Epidermal melanocyte (primary cell): Measurements from ENCODE around the gene SEC16B.
"Not testable (repeated sequence)": the region's sequence is repeated elsewhere in the genome, so short reads cannot be mapped to it uniquely, and the experiment has no call there.

Source experiments
- DNase-seq: peaks from one replicate; pipeline ENCODE4 v3.0.0; 2011; ENCODE audit warnings: low spot score; ENCODE audit not compliant: insufficient read length

SEC16B gene

GRCh38 chr1:177969825-177970371, at the start of gene SEC16B:
SEC16B (minus strand) TSS chr1:177970058; CDS start chr1:177967981, 2,077 bp downstream.
- no peak for DNase-seq

- no peak for DNase-seq
Observed at GRCh38 chr1:178019622-178020021, 49.8 kb upstream of the SEC16B start.

GRCh38 chr1:178019208-178019607, 49.4 kb upstream of the SEC16B start:
- no peak for DNase-seq

- DNase-seq: no peak
Observed at GRCh38 chr1:178017517-178017916, 47.7 kb upstream of the SEC16B start.

DNA sequence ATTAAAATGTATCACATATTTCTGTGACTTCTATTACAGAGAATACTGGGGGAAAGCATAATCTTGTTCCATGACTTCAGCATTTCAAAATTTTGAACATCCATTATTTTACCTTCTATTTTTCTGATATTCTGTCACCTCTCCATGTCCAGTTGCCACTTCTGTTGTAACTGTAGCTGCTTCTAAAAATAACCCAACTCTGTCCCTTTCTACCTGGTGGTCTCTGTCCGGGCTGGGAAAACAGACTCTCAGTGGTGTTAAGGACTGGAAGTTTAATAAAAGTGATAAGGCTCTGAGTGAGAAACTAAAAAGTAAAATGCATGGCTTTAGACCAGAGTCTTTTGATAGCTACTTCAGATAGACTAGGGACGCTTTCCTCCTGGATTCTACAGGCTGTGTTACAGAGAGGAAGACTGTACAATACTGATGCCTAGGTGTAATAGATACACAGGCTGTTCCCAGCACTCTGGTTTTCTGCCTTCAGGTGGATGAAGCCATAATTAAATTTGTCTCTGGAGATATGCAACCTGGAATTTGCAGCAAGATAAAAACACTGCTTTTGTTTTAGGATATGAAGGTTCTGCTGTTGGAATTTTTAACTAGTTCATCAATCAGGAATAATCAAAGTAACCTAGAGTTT, 42.1 kb upstream of the SEC16B start:
- DNase-seq: no peak

DNA sequence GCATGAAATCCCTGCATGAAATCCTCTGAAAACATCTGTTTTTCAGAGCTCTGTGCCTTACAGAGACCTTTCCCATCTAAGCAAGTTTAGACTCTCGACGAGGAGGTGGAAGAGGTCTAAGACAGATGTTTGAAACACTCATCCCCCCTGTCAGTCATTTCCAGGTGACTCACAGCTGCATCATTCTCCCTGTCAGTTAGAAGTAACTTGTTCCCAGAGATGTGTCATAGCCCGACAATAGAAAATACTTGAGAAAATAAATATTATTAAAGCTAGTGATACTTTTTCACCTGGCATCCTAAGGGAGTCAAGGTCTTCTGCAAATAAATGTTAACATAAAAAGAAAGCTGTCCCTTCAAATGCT, 41.6 kb upstream of the SEC16B start:
- no peak for DNase-seq

DNA sequence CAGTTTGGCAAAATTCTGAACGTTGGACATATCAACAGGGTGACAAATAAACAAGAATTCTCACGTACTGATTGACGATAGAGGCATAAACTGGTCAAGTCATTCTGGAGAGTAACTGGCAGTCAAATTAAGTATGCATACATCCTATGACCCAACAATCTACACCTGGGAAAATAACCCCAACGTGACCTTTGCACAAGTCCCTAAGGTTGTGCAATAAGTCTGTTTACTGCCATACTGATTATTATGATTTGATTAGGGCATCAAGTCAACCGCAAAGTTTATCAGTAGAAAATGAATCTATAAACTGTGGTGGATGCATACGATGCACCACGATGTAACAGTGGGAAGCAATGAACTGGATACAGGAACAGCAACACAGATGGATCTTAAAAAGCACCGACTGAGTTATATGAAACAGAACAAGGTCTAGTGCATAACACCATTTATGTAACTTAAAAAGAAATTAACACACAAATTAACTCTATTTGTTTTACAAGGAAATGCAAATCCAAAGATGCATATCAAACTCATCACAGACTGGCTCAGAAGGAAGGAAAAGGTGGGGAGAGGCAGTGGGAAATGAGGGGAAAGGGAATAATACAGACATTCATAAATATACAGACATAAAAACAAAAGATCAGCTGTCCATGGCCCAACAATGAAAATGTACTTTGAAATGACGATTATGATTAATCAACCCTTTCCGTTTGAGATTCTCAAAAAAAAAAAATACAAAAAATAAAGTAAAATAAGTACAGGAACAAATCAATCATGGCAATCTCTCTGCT, 41.0 kb upstream of the SEC16B start:
- no peak for DNase-seq

- no peak for DNase-seq
Observed at GRCh38 chr1:178006043-178006442, 36.2 kb upstream of the SEC16B start.

GRCh38 chr1:178005450-178005849, 35.6 kb upstream of the SEC16B start:
- DNase-seq: no peak

DNA sequence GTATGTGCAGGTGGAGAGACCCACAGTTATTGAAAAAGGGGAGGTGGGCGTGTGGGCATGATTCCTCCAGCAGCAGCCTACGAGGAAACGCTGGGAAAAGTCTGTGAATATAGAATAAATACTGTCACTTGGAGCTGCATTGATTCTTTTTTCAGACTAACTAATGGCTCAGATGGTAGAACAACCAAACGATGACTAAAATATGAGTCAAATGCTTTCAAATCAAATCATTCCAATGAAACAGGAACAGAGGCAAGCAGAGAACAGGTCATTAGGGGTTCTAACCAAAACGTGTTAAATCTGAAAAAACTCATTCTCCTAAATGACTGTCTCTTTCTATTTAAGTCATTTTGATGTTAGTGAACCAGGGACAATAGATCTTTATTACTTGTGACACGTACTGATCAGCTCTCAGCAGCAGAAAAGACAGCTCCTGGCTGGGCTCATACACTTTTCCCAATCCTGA, 35.1 kb upstream of the SEC16B start:
- no peak for DNase-seq

- no peak for DNase-seq
Observed at GRCh38 chr1:177998696-177999631, 29.1 kb upstream of the SEC16B start.

- DNase-seq: no peak
Observed at GRCh38 chr1:177996957-177997356, 27.1 kb upstream of the SEC16B start.

DNA sequence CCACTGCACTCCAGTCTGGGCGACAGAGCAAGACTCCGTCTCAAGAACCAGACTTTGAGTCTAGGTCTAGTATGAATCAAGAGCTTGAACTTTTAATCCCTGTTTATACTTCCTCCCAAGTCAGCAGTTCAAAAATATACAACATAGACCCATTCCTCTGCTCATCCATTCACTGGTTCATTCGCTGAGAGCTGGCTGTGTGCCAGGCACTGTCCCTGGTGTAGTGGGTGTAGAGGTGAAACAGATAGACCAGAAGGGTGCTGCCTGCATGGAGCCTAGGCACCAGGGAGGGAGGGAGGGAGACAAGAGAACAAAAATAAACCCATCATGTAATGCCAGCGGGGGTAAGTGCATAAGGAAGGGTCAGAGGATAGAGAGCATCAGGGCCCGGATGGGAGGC, 25.5 kb upstream of the SEC16B start:
- no peak for DNase-seq

DNA sequence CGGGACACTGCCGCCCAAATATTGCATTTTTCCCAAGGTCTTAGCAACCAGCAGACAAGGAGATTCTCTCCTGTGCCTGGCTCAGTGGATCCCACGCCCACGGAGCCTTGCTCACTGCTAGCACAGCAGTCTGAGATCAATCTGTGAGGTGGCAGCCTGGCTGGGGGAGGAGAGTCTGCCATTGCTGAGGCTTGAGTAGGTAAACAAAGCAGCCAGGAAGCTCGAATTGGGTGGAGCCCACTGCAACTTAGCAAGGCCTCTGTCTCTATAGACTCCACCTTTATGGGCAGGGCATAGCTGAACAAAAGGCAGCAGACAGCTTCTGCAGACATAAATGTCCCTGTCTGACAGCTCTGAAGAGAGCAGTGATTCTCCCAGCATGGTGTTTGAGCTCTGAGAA, 16.4 kb upstream of the SEC16B start:
- not testable (repeated sequence) for DNase-seq

- DNase-seq: no peak
Observed at GRCh38 chr1:177984761-177985160, 14.9 kb upstream of the SEC16B start.

DNA sequence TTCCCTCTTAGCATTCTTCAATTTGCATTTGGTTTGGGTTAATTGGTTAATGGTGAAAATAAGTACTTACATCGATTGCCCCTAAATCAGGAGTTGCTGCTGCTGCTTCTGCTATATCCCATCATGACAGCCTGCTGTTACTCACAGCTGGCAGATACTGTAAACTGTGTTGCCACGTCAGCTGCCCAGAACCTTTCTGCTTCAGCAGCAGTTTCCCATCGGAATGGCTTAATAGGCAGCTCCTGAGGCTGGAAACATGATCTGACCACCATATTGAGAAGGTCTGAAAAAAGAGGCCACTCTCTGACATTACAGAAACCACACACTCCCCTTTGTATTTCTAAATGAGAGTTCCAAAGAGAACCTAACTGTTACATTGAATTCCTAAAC, 14.3 kb upstream of the SEC16B start:
- DNase-seq: peak; percentile 52

DNA sequence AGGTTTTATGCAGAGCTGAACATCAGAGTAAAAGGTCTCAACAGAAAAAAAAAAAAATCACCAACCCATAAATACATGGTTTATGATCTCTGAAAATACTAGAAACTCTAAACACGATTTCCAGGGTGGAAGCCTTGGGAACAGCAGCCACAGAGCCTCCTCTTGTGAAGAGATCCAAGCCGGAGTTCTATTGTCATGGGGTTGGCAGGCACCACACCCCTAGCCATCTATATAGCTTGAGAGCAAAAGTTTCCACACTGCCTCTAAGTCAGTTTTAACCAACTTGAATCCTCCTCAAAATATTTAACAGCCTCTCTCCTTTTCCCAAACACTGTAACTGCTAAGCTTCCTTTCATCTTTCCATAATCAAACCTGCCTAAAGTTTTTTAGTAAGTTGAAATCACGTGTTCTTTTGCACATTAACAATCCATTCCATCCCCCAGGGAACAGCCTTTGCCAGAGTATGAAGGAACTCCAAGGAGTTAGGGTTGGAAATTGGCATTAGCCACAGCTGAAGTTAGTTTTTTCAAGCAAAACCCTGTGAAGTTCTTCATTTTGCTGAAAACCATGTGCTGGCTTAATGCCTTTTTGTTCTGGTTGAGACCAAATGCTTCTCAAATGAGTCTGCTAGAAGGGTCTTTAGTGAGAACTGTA, 13.8 kb upstream of the SEC16B start:
- no peak for DNase-seq

DNA sequence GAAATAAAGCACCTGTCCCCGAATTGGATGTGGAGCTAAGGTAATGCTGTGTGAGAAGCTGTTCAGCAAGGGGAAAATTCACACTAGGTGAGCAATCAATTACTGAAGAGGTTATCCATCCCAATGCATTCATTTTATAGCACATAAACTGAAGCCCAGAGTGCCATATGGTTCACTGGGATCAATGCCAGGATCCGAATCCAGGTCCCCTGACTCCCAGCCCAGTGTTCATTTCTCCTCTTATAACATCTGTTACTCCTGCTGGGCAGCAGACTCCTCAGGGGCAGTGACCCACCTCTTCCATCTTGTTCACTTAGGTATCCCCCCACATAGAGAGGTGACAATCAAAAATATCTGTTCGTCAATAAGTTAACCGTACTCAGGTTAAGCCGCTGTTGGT, 13.2 kb upstream of the SEC16B start:
- no peak for DNase-seq

DNA sequence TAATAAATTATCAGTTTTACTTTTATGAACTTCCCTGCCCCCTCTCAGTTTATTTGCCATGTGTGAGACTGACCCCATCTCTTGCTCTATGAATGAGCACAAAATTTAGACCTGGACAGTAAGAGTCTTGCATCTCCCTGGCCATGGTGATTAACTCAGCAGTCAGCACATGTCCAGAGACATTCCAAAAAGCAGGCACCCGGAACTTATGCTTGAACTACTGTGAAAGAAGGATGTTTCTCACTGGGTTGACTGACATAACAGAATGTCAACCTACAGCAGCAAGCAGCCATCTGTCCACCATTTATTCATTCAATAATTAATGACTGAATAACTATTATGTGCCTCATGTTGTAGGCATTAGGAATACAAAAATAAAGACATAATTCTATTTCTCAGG, 11.3 kb upstream of the SEC16B start:
- DNase-seq: no peak

DNA sequence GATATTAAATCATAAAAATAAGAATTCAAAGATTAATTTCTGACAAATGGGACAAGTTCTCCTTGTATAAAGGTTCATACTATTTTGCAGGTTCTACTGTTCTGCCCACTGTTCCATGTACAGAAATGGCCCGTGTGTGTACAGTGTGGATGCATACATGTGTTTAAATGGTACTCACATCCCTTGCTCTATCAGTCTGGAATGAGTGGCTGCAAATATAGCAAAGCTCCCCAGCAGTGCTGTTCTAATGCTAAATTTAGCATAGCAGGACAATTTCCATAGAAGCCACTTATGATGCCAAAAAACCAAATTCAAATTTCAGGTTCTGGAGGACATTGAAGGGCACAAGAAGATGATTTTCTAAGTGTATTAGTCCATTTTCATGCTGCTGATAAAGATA, 9.4 kb upstream of the SEC16B start:
- DNase-seq: no peak

GRCh38 chr1:177978530-177978929, 8.7 kb upstream of the SEC16B start:
- no peak for DNase-seq
